SK-N-SH treated with all-trans-retinoic acid at 6 μM for 48 hours (cell line): ENCODE results near the gene ACTL9.

ENCODE experiments used
- ATAC-seq: fragments of 200-7000 bp; cut with Tn5 transposase; 3 replicates; pipeline ENCODE4 v1.9.1; 2020; ENCODE audit warnings: mild to moderate bottlenecking, moderate library complexity
- ARNTL ChIP-seq: fragments of 450-650 bp; formaldehyde crosslinking; IDR thresholded peaks from 2 replicates; pipeline ENCODE4 v1.5.0; 2020; ENCODE audit warnings: low read depth, mild to moderate bottlenecking, moderate library complexity, borderline replicate concordance
- BACH2 ChIP-seq: fragments of 250-450 bp; sonication (Bioruptor Pico); IDR thresholded peaks from 2 replicates; pipeline ENCODE4 v1.9.0; 2021; ENCODE audit warnings: mild to moderate bottlenecking, borderline replicate concordance
- CSDC2 ChIP-seq: fragments of 250-450 bp; sonication (Bioruptor Pico); IDR thresholded peaks from 2 replicates; pipeline ENCODE4 v1.5.0; 2020; ENCODE audit warnings: mild to moderate bottlenecking, moderate library complexity
- ESRRG ChIP-seq: fragments of 250-450 bp; sonication (Bioruptor Pico); IDR thresholded peaks from 2 replicates; pipeline ENCODE4 v1.6.1; 2021; ENCODE audit warnings: mild to moderate bottlenecking
- GLIS3 ChIP-seq: fragments of 250-450 bp; sonication (Bioruptor Pico); IDR thresholded peaks from 2 replicates; pipeline ENCODE4 v1.5.0; 2020; ENCODE audit warnings: mild to moderate bottlenecking, moderate library complexity
- ISL1 ChIP-seq: fragments of 250-450 bp; sonication (Bioruptor Pico); IDR thresholded peaks from 2 replicates; pipeline ENCODE4 v2.1.2; 2022; ENCODE audit warnings: mild to moderate bottlenecking, moderate library complexity
- OSR1 ChIP-seq: fragments of 250-450 bp; sonication (Bioruptor Pico); IDR thresholded peaks from 2 replicates; pipeline ENCODE4 v1.8.0; 2022; ENCODE audit warnings: moderate library complexity, mild to moderate bottlenecking, inconsistent platforms
- PPARA ChIP-seq: fragments of 250-450 bp; sonication (Bioruptor Pico); IDR thresholded peaks from 2 replicates; pipeline ENCODE4 v1.5.0; 2020; ENCODE audit warnings: mild to moderate bottlenecking, borderline replicate concordance
- SNAI2 ChIP-seq: fragments of 250-450 bp; sonication (Bioruptor Pico); IDR thresholded peaks from 2 replicates; pipeline ENCODE4 v1.5.0; 2020; ENCODE audit warnings: mild to moderate bottlenecking, moderate library complexity
- TCF4 ChIP-seq: fragments of 250-450 bp; sonication (Bioruptor Pico); IDR thresholded peaks from 2 replicates; pipeline ENCODE4 v1.8.0; 2021; ENCODE audit warnings: mild to moderate bottlenecking, moderate library complexity, borderline replicate concordance
- TOX ChIP-seq: fragments of 250-450 bp; sonication (Bioruptor Pico); IDR thresholded peaks from 2 replicates; pipeline ENCODE4 v1.8.0; 2021; ENCODE audit warnings: mild to moderate bottlenecking, moderate library complexity, borderline replicate concordance
- TSHZ2 ChIP-seq: fragments of 250-450 bp; sonication (Bioruptor Pico); IDR thresholded peaks from 2 replicates; pipeline ENCODE4 v1.5.0; 2020; ENCODE audit warnings: mild to moderate bottlenecking, moderate library complexity
- ZC3H10 ChIP-seq: fragments of 250-450 bp; sonication (Bioruptor Pico); IDR thresholded peaks from 2 replicates; pipeline ENCODE4 v1.5.1; 2021; ENCODE audit warnings: mild to moderate bottlenecking, moderate library complexity
- ZFP3 ChIP-seq: fragments of 250-450 bp; sonication (Bioruptor Pico); IDR thresholded peaks from 2 replicates; pipeline ENCODE4 v1.5.0; 2020; ENCODE audit warnings: mild to moderate bottlenecking, moderate library complexity
- ZFP30 ChIP-seq: fragments of 450-650 bp; formaldehyde crosslinking; IDR thresholded peaks from 2 replicates; pipeline ENCODE4 v1.5.0; 2022; ENCODE audit warnings: mild to moderate bottlenecking, moderate library complexity
- ZNF565 ChIP-seq: fragments of 450-650 bp; formaldehyde crosslinking; conservative IDR thresholded peaks from 2 replicates; pipeline ENCODE4 v1.5.0; 2020; ENCODE audit warnings: low read depth, mild to moderate bottlenecking, moderate library complexity
- ZNF70 ChIP-seq: fragments of 450-650 bp; formaldehyde crosslinking; IDR thresholded peaks from 2 replicates; pipeline ENCODE4 v1.5.0; 2020; ENCODE audit warnings: mild to moderate bottlenecking, moderate library complexity
- ZNF8 ChIP-seq: fragments of 450-650 bp; formaldehyde crosslinking; IDR thresholded peaks from 2 replicates; pipeline ENCODE4 v1.5.0; 2020; ENCODE audit warnings: mild to moderate bottlenecking, moderate library complexity
- TF ChIP-seq, protein P1 (sequence below): fragments of 250-450 bp; sonication (Bioruptor Pico); IDR thresholded peaks from 2 replicates; pipeline ENCODE4 v1.5.1; 2021; ENCODE audit warnings: mild to moderate bottlenecking, moderate library complexity
- TF ChIP-seq, protein P2 (sequence below): fragments of 250-450 bp; sonication (Bioruptor Pico); IDR thresholded peaks from 2 replicates; pipeline ENCODE4 v1.8.0; 2020; ENCODE audit warnings: mild to moderate bottlenecking, moderate library complexity, borderline replicate concordance

The ACTL9 gene

DNA sequence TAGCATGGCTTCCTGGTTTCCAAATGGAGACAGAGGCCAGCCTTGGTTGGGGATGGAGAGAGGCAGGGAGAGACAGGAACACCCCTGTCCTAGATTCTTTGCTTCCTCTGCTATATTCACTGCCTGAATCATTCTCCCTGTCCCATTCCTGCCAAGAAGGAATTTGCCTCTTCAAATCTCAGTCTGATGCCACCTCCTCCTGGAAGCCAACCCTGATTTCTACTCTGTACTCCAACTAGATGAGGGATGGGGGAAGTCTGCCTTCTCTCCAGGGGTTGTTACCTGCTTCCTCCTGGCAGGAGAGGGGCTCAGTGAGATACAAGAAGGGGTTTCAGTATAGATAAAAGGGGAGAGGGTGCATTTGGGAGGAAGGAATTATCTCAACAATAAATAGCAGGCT lies 1.3 kb upstream of the ACTL9 start:
- TF ChIP-seq ZNF70 = no peak
- TF ChIP-seq ESRRG (CRISPR knock-in tag) = no peak
- TF ChIP-seq CSDC2 (CRISPR knock-in tag) = no peak
- TF ChIP-seq SNAI2 (CRISPR knock-in tag) = no peak
- TF ChIP-seq ISL1 = no peak
- TF ChIP-seq TCF4 (CRISPR knock-in tag) = no peak
- TF ChIP-seq TOX (CRISPR knock-in tag) = no peak
- no peak for TF ChIP-seq ZFP30 (CRISPR knock-in tag)
- TF ChIP-seq GLIS3 (CRISPR knock-in tag) = no peak
- TF ChIP-seq, protein P1, sequence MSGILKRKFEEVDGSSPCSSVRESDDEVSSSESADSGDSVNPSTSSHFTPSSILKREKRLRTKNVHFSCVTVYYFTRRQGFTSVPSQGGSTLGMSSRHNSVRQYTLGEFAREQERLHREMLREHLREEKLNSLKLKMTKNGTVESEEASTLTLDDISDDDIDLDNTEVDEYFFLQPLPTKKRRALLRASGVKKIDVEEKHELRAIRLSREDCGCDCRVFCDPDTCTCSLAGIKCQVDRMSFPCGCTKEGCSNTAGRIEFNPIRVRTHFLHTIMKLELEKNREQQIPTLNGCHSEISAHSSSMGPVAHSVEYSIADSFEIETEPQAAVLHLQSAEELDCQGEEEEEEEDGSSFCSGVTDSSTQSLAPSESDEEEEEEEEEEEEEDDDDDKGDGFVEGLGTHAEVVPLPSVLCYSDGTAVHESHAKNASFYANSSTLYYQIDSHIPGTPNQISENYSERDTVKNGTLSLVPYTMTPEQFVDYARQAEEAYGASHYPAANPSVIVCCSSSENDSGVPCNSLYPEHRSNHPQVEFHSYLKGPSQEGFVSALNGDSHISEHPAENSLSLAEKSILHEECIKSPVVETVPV (CRISPR knock-in tag) = no peak
- ATAC-seq = no peak

DNA sequence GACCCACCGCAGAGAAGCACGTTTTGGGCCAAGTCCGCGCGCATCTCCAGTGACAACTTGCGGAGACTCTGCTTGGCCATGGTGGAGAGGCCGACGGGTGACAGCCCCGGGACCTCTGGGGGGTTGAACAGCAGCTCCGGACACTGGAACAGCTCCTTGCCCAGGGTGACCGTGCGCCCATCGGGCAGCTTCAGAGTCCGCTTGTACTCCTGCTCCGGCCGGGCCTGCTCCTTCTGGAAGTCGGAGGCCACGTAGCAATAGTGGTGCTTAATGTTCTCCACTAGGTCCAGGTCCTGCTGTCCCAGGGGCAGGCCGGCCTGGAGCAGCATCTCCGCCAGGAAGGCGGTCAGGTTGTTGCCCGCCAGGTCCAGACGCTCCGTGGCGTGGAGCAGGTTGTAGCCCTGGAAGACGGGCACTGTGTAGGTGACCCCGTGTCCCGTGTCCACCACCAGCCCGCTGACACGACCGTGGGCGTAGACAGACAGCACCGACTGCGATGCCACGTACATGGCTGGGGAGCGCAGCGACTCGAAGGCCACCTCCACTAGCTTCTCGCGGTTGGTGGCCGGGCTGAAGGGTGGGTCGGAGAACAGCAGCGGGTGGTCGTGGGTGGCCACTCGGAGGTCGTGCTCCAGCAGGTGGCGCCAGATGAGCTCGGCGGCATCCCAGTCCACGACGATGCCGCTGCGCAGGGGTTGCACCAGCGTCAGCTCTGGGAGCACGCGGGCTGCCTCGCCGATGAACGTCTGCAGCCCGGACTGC lies 743 bp downstream of the ACTL9 start:
- TF ChIP-seq GLIS3 (CRISPR knock-in tag) (no peak), ZNF8 (no peak), TSHZ2 (no peak), ZC3H10 (CRISPR knock-in tag) (no peak), ESRRG (CRISPR knock-in tag) (no peak), PPARA (CRISPR knock-in tag) (no peak), ARNTL (CRISPR knock-in tag) (no peak), TOX (CRISPR knock-in tag) (no peak), BACH2 (CRISPR knock-in tag) (no peak), ZNF565 (CRISPR knock-in tag) (no peak), SNAI2 (CRISPR knock-in tag) (no peak), ZFP3 (no peak), ZFP30 (CRISPR knock-in tag) (no peak), ISL1 (no peak), OSR1 (CRISPR knock-in tag) (no peak), CSDC2 (CRISPR knock-in tag) (no peak)
- TF ChIP-seq, protein P1 (CRISPR knock-in tag) = no peak
- ATAC-seq = no peak

DNA sequence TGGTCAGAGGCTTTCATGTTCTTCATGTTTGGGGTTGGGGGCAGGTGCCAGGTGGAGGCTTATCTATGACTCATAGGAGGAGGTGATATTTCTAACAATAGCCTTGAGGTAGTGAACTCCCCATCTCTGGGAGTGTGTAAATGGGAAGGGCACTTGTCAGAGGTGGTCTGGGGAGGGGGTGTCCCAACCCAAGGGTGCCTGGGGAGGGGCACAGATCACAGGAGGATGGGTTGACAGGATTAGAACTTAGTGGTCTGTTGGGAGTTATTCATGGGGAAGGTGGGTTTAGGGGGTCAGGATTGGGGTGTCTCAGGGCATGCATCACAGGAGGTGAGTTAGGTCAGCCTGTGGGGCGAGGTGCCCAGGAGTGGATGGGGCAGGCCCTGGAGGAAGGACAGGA lies 1.6 kb downstream of the ACTL9 start:
- ATAC-seq = no peak
- TF ChIP-seq ZNF565 (CRISPR knock-in tag) (no peak), TSHZ2 (no peak), ZNF70 (no peak), OSR1 (CRISPR knock-in tag) (no peak), ARNTL (CRISPR knock-in tag) (no peak), TOX (CRISPR knock-in tag) (no peak), BACH2 (CRISPR knock-in tag) (no peak), ZFP30 (CRISPR knock-in tag) (no peak), CSDC2 (CRISPR knock-in tag) (no peak), GLIS3 (CRISPR knock-in tag) (no peak)
- TF ChIP-seq, protein P1 (CRISPR knock-in tag) = no peak
- TF ChIP-seq, protein P2, sequence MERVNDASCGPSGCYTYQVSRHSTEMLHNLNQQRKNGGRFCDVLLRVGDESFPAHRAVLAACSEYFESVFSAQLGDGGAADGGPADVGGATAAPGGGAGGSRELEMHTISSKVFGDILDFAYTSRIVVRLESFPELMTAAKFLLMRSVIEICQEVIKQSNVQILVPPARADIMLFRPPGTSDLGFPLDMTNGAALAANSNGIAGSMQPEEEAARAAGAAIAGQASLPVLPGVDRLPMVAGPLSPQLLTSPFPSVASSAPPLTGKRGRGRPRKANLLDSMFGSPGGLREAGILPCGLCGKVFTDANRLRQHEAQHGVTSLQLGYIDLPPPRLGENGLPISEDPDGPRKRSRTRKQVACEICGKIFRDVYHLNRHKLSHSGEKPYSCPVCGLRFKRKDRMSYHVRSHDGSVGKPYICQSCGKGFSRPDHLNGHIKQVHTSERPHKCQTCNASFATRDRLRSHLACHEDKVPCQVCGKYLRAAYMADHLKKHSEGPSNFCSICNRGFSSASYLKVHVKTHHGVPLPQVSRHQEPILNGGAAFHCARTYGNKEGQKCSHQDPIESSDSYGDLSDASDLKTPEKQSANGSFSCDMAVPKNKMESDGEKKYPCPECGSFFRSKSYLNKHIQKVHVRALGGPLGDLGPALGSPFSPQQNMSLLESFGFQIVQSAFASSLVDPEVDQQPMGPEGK (CRISPR knock-in tag) = no peak
